ENCODE results near the gene HSH2D. TPM values are rescaled to one million over a fixed set of nuclear protein-coding genes. Genes with fewer than 3 reads are reported as not detected.

HSH2D gene
- total RNA-seq, 2 experiments from 2014 or later, result 101 to 110 TPM

DNA sequence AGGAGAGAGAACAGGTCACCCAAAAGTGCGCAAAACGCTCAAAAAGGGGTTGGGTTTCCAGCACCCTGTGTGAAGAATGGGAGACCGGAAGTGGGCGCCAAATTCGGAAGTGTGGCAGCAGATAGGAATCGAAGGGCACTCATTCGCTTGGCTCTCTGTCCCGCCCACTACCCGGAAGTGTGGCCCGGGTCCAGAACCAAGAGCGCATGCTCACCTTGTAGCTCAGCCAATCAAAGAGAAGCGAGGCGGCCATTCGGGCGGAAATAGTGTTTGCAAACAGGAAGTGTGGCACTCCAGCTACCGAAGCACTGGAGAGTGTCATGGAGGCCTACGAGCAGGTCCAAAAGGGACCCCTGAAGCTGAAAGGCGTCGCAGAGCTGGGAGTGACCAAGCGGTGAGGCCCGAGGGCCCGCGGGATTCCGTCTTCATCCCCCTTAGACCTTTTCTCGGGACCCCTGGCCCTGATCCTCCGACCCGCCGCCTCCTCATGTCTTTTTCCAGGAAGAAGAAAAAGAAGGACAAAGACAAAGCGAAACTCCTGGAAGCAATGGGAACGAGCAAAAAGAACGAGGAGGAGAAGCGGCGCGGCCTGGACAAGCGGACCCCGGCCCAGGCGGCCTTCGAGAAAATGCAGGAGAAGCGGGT is 41.8 kb downstream of the HSH2D start, which contains the start of gene FAM32A:
Gene FAM32A, plus strand, starts transcription at position 288 of the 645 bp plus-strand sequence. Its CDS starts 33 bp downstream, at position 321.
- POLR2A ChIA-PET, result interaction anchor here (0.8 to 3.0 kb wide), 31 partner anchors 9 to 807 kb away, joined by 3 to 29 read pairs (median 5); partner anchors contain the start of genes AP1M1, HSH2D, KLF2 and RAB8A
- DNase-seq, result peak; percentile 100
- H3K4me3 Mint-ChIP-seq, result peak within 1 kb of the TSS; percentile 97
- peaks cover 31% of the 10 kb centered on the region for H3K36me3 Mint-ChIP-seq (ENCODE audit: low read depth)
- no peaks in the 10 kb centered on the region for H3K9me3 Mint-ChIP-seq
- peaks cover 37% of the 10 kb centered on the region for H3K4me1 Mint-ChIP-seq
- CTCF ChIA-PET, result interaction anchor here (0.6 to 3.5 kb wide), 29 partner anchors 9 to 1093 kb away, joined by 3 to 31 read pairs (median 5); partner anchors contain the start of genes AP1M1, HSH2D and RAB8A
- H3K27me3 Mint-ChIP-seq, result peaks cover 2% of the 10 kb centered on the region
- peak within 1 kb of the TSS; percentile 89 for H3K27ac Mint-ChIP-seq

- ChIA-PET POLR2A (interaction anchor here (0.9 to 3.0 kb wide), 30 partner anchors 8 to 808 kb away, joined by 3 to 29 read pairs (median 5); partner anchors contain the start of genes AP1M1, HSH2D, KLF2 and RAB8A), CTCF (interaction anchor here (0.6 to 3.5 kb wide), 25 partner anchors 9 to 1094 kb away, joined by 3 to 31 read pairs (median 5); partner anchors contain the start of genes AP1M1, HSH2D and RAB8A)
- no peaks in the 10 kb centered on the region for H3K27me3 Mint-ChIP-seq
- peaks cover 36% of the 10 kb centered on the region for H3K36me3 Mint-ChIP-seq (ENCODE audit: low read depth)
- H3K9me3 Mint-ChIP-seq, result no peaks in the 10 kb centered on the region
- H3K4me3 Mint-ChIP-seq, result peak overlapping the region; percentile 97
- peak overlapping the region; percentile 89 for H3K27ac Mint-ChIP-seq
- H3K4me1 Mint-ChIP-seq, result peaks cover 37% of the 10 kb centered on the region
- peak; percentile 57 for DNase-seq
Observed at GRCh38 chr19:16185768-16186123, 42.3 kb downstream of the HSH2D start.

GRCh38 chr19:16188521-16188920 is 45.0 kb downstream of the HSH2D start:
- Mint-ChIP-seq H3K4me3 (no peak overlapping the region), H3K9me3 (no peaks in the 10 kb centered on the region), H3K4me1 (peaks cover 30% of the 10 kb centered on the region), H3K27me3 (no peaks in the 10 kb centered on the region), H3K27ac (peak overlapping the region; percentile 31), H3K36me3 (ENCODE audit: low read depth) (peaks cover 50% of the 10 kb centered on the region)
- ChIA-PET POLR2A (interaction anchor here (0.9 to 1.1 kb wide), 2 partner anchors 9 to 140 kb away, joined by 3 to 4 read pairs; partner anchors contain the start of gene AP1M1), CTCF (interaction anchor here (1.4 kb wide), 1 partner anchor 147 kb away, joined by 4 read pairs; no protein-coding TSS in a partner anchor)
- DNase-seq, result no peak

- H3K27ac Mint-ChIP-seq, result no peak overlapping the region
- peaks cover 25% of the 10 kb centered on the region for H3K4me1 Mint-ChIP-seq
- H3K27me3 Mint-ChIP-seq, result no peaks in the 10 kb centered on the region
- CTCF ChIA-PET, result no interaction called here
- no peaks in the 10 kb centered on the region for H3K9me3 Mint-ChIP-seq
- no peak for DNase-seq
- H3K36me3 Mint-ChIP-seq (ENCODE audit: low read depth), result peaks cover 52% of the 10 kb centered on the region
- no peak overlapping the region for H3K4me3 Mint-ChIP-seq
- POLR2A ChIA-PET, result no interaction called here
Observed at GRCh38 chr19:16190198-16190597, 46.7 kb downstream of the HSH2D start.

- Mint-ChIP-seq H3K27me3 (no peaks in the 10 kb centered on the region), H3K4me3 (no peak overlapping the region), H3K36me3 (ENCODE audit: low read depth) (peaks cover 48% of the 10 kb centered on the region), H3K4me1 (peaks cover 22% of the 10 kb centered on the region), H3K27ac (no peak overlapping the region), H3K9me3 (no peaks in the 10 kb centered on the region)
- ChIA-PET CTCF (no interaction called here), POLR2A (interaction anchor here (1.4 kb wide), 1 partner anchor 106 kb away, joined by 3 read pairs; no protein-coding TSS in a partner anchor)
- no peak for DNase-seq
Observed at GRCh38 chr19:16190736-16191135, 47.3 kb downstream of the HSH2D start.

DNA sequence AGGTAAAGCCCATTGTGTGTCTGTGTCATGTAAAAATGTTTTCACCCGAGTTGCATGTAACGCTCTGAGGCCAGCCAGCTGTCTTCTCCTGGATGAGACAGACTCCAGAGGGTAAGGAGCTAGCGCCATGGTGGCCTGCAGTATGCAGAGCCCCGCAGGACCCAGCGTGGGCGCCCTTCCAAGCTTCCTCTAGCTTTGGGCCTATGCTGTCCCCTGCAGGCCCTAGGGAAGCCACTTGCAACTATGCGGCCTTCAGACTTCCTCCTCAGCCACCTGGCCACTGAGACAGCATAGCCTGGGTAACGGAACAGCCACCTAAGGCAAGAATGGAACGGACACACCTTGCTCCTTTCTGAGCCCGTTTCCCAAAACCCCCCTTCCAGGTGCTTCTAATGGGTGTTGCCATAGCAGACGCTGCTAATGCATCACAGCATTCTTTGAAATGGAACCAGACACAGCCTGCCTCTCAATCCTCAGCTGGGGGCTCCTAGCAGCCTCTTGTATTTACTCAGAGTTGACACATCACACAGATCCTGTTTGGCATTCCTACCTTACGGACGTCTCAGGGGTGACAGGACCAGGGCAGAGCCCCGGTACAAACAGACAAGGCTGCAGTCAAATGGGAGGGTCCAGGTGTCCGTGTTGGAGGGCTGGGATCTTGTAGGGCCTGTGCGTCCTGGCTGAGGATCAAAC is 47.9 kb downstream of the HSH2D start:
- Mint-ChIP-seq H3K9me3 (no peaks in the 10 kb centered on the region), H3K36me3 (ENCODE audit: low read depth) (peaks cover 47% of the 10 kb centered on the region), H3K27me3 (no peaks in the 10 kb centered on the region), H3K27ac (no peak overlapping the region), H3K4me3 (no peak overlapping the region), H3K4me1 (peaks cover 22% of the 10 kb centered on the region)
- DNase-seq, result no peak
- ChIA-PET POLR2A (interaction anchor here (1.4 kb wide), 1 partner anchor 107 kb away, joined by 3 read pairs; no protein-coding TSS in a partner anchor), CTCF (no interaction called here)

- no peak for DNase-seq
- H3K27me3 Mint-ChIP-seq, result no peaks in the 10 kb centered on the region
- ChIA-PET CTCF (interaction anchor here (1.0 kb wide), 1 partner anchor 153 kb away, joined by 3 read pairs; no protein-coding TSS in a partner anchor), POLR2A (interaction anchor here (0.8 to 1.1 kb wide), 3 partner anchors 8 to 137 kb away, joined by 3 to 4 read pairs (median 3); partner anchors contain the start of gene FAM32A)
- no peaks in the 10 kb centered on the region for H3K9me3 Mint-ChIP-seq
- no peak overlapping the region for H3K4me3 Mint-ChIP-seq
- peaks cover 33% of the 10 kb centered on the region for H3K36me3 Mint-ChIP-seq (ENCODE audit: low read depth)
- H3K4me1 Mint-ChIP-seq, result peaks cover 23% of the 10 kb centered on the region
- H3K27ac Mint-ChIP-seq, result no peak overlapping the region
Observed at GRCh38 chr19:16193466-16193865, 50.0 kb downstream of the HSH2D start.

DNA sequence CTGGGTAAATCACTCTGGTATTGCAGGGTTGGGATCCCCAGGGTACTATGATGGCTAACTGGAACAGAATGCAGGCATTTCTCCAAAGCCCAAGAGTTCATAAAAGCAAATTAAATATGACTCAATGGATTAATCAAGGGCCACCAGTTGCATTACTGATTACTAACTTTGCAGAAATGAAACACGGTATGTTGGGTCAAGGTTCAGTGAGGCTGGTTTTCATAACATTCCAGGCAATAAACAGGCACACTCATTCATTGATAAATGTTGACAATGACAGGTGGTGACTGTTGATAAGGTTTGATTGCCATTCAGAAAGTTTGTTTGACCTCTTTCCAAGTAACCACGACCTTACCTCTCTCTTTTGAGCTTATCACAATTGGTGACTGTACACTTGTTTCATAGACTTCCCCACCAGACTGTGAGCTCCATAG is 53.7 kb downstream of the HSH2D start:
- no peak for DNase-seq
- Mint-ChIP-seq H3K4me3 (peak overlapping the region; percentile 87), H3K36me3 (ENCODE audit: low read depth) (peaks cover 25% of the 10 kb centered on the region), H3K27me3 (no peaks in the 10 kb centered on the region), H3K4me1 (peaks cover 49% of the 10 kb centered on the region), H3K9me3 (no peaks in the 10 kb centered on the region), H3K27ac (peak overlapping the region; percentile 95)
- ChIA-PET POLR2A (interaction anchor here (0.8 to 2.7 kb wide), 15 partner anchors 8 to 359 kb away, joined by 3 to 29 read pairs (median 3); partner anchors contain the start of genes FAM32A, HSH2D, KLF2 and TPM4), CTCF (interaction anchor here (0.9 to 2.7 kb wide), 9 partner anchors 12 to 220 kb away, joined by 3 to 25 read pairs (median 4); partner anchors contain the start of genes FAM32A and HSH2D)

DNA sequence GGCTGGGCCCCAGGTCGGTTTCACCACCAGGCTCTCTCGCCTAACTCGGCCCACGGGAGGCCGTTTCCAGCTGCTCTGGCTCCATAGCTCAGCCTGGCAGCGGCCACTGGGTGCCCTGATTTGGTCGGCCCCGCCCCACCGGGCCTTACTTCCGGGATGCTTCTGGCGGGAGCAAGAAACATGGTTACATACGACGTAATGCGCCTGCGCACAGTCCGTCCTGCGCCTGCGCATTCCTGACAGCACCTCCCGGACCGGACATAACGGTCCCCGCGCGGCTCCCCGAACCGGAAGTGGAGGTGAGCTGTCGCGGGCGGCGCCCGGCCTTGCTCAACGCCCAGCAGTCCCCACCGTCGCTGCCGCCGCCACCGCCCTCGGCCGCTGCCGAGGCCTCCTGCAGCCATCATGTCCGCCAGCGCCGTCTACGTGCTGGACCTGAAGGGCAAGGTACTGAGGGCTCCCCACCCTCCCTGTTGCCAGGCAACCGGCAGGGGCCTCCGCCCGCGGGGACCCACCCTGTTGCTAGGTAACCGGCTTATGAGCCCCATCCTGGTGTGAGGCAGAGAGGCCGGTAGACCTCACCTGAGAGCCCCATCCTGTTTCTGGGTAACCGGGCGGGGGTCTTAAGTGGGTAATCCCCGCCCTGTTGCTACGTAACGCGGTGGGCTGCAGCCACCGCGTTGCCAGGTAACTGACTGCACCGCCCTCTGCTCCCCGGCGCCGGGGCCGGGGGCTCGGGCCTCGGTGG is 54.3 kb downstream of the HSH2D start, which contains the start of gene AP1M1:
Gene AP1M1, plus strand, starts transcription at position 290 of the 748 bp plus-strand sequence. Its CDS starts 116 bp downstream, at position 406.
- peaks cover 55% of the 10 kb centered on the region for H3K4me1 Mint-ChIP-seq
- DNase-seq, result peak; percentile 99
- ChIA-PET CTCF (interaction anchor here (0.6 to 2.7 kb wide), 11 partner anchors 12 to 219 kb away, joined by 3 to 25 read pairs (median 4); partner anchors contain the start of genes FAM32A and HSH2D), POLR2A (interaction anchor here (0.8 to 2.7 kb wide), 18 partner anchors 8 to 360 kb away, joined by 3 to 29 read pairs (median 4); partner anchors contain the start of genes FAM32A, HSH2D, KLF2 and TPM4)
- H3K36me3 Mint-ChIP-seq (ENCODE audit: low read depth), result peaks cover 29% of the 10 kb centered on the region
- H3K27ac Mint-ChIP-seq, result peak within 1 kb of the TSS; percentile 95
- H3K9me3 Mint-ChIP-seq, result no peaks in the 10 kb centered on the region
- H3K27me3 Mint-ChIP-seq, result no peaks in the 10 kb centered on the region
- peak within 1 kb of the TSS; percentile 87 for H3K4me3 Mint-ChIP-seq

- H3K4me1 Mint-ChIP-seq, result peaks cover 61% of the 10 kb centered on the region
- H3K4me3 Mint-ChIP-seq, result peak overlapping the region; percentile 87
- H3K36me3 Mint-ChIP-seq (ENCODE audit: low read depth), result peaks cover 34% of the 10 kb centered on the region
- DNase-seq, result no peak
- CTCF ChIA-PET, result interaction anchor here (0.6 to 2.7 kb wide), 10 partner anchors 13 to 219 kb away, joined by 3 to 25 read pairs (median 4); partner anchors contain the start of genes FAM32A and HSH2D
- POLR2A ChIA-PET, result interaction anchor here (0.9 to 2.7 kb wide), 17 partner anchors 9 to 360 kb away, joined by 3 to 29 read pairs (median 4); partner anchors contain the start of genes FAM32A, KLF2 and TPM4
- H3K9me3 Mint-ChIP-seq, result no peaks in the 10 kb centered on the region
- H3K27ac Mint-ChIP-seq, result peak overlapping the region; percentile 65
- no peaks in the 10 kb centered on the region for H3K27me3 Mint-ChIP-seq
Observed at GRCh38 chr19:16198370-16198651, 54.8 kb downstream of the HSH2D start.

GRCh38 chr19:16199275-16199932 is 55.9 kb downstream of the HSH2D start:
- Mint-ChIP-seq H3K36me3 (ENCODE audit: low read depth) (peaks cover 41% of the 10 kb centered on the region), H3K27ac (peak overlapping the region; percentile 65), H3K27me3 (no peaks in the 10 kb centered on the region), H3K9me3 (no peaks in the 10 kb centered on the region), H3K4me1 (peaks cover 67% of the 10 kb centered on the region), H3K4me3 (peak overlapping the region; percentile 87)
- ChIA-PET CTCF (interaction anchor here (2.0 kb wide), 1 partner anchor 56 kb away, joined by 4 read pairs; the partner anchor contains the start of gene HSH2D), POLR2A (interaction anchor here (0.5 to 2.4 kb wide), 6 partner anchors 9 to 157 kb away, joined by 3 to 29 read pairs (median 3); partner anchors contain the start of gene FAM32A)
- DNase-seq, result no peak
